ENCODE results near the gene CXCL1.

- TF ChIP-seq POLR2A (IDR thresholded peaks at IDR 0.05; ENCODE audit: low read depth, low read length): no peak
- TF ChIP-seq POLR2AphosphoS5 (IDR thresholded peaks at IDR 0.05; ENCODE audit: low read depth, low read length): no peak
These were observed 17.9 kb upstream of the CXCL1 start for GRCh38 chr4:73851293-73851692.

Data from GM12891 (cell line).